Activated CD8-positive, alpha-beta memory T cell treated with anti-CD3 and anti-CD28 coated beads, Interleukin-2, amount 50 U/mL, for 1 hour (primary cell): Measurements from ENCODE around the gene SLC17A8.

Experiments
- DNase-seq: peaks from one replicate; pipeline ENCODE4 v3.0.0-alpha.2; 2020; ENCODE audit errors: extremely low read depth

The SLC17A8 gene

DNA sequence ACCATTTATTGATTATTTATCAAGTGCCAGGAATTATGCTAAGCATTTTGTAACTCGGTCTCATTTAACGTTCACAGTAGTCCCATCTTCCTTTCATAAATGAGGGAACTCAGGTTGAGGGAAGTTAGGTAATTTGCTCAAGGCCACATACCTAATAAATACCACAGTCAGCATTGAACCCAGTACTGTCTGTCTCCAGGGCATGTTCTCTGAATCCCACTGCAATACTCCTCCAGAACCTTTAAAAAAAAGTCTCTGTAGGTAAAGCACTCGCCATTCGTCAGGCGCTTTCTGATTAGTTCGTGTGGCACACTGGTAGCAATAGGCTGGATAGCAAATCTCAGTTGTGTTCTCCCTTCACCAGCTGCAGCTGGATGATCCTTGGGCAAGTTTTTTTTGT, 14.3 kb downstream of the SLC17A8 start:
- DNase-seq = no peak

DNA sequence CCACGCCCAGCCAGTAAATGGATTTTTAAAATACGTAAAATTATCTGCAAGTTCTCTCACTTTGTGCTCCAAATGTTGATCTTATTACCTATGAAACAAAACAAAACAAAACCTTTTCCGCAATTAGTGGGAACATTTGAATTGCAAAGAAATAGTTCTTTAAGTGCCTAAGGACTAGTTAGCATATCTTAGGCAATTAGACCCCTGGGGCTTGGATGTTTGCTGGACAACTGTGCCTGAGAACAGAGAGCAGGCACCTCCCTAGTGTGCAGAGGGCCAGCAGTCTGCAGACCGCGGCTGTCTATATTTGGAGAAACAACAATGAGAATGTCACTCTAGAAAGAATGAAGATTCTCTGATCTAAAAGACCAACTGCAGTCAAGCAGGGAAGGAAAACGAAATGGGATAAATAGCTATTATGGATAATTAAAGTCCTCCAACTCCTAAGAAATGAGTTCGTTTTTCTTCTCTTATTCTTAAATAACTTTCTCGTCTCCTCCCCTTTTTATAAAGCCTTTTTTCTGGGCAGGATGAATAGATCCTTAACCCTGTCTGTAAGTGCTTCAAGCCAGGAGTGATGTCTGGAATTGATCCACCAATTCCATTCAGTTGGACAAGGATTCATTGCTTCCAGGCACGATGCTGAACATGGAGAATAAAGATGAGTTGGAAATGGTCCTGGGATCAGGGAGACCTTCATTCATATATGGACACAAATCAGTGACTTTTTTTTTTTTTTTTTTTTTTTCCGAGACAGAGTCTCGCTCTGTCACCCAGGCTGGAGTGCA, 16.2 kb downstream of the SLC17A8 start:
- DNase-seq = no peak

DNA sequence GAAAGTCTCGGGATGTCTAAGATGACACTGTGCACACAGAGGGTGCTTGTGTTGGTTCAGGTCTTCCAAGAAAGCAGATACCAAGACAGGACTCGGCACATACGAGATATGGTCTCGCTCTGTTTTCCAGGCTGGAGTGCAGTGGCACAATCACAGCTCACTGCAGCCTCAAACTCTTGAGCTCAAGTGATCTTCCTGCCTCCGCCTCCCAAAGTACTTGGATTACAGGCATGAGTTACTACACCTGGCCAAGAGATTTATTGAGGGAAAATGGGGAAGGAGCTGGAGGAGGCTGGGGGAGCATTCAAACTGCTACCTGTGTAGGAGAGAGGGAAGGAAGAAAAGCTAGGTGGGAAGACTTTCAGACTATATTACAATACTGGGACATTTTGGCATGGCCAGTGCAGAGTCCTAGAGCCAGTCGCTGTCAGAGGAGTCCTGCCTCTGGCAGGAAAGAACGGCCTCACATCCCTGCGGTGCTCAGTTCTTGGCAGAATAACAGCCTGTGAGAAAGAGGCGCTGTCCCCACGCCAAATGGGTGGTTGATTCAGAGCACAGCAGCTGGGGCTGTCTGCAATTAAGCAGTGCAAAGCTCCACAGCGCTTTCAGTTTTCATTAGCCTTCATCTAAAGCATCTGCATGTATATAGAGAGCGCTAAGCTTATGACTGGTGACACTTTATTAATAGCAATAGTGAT, 18.3 kb downstream of the SLC17A8 start:
- no peak for DNase-seq

DNA sequence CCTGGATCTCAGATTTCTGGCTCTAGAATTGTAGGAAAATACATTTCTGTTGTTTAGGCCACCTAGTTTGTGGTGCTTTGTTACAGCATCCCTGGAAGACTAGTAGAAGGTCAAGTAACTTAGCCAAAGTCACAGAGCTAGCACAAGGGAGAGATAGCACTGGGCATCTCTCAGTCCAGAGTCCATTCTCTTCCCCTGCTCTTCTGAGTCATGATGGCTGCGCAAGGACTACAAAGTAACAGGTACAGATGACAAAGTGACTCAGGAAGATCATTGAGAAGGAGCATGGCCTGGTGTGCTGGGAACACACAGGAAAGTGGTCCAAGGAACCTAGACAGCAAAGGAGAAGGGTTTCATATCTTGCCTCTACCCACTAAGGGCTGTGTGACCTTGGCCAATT, 19.3 kb downstream of the SLC17A8 start:
- DNase-seq = no peak

DNA sequence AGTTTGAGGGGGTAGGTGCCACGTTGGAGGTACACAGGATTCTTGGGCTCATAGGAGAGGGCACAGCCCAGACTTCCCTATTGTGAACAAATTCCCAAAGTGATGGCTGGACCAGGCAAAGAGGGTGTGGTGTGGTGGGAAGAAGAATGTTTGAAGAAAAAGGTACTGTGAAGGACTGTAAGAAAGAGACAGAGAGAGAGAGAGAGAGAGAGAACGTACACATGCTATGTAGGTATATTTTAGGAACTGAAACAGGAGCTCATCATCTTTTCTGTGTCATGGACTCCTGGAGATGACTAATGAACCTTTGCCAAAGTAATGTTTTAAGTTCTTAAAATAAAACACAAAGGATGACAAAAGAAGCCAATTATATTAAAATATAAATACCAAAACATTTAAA, 24.5 kb downstream of the SLC17A8 start:
- no peak for DNase-seq

DNA sequence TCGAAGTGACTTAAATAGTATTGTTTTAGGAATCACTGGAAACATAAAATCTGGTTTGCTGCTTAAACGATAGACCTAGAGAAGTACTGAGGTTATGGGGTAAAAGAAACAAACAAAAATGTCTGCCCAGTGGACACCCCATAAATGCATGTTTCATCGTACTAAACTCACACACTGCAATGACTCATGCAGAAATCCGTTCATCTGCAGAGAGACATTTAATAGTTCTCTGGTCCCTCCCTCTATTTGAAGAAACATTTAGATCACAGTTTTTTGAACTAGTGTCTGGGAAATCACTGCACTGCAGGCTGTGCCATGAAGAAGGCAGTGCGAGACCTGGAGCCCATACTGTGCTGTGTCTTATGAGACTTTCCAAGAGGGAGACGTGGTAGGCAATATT, 25.5 kb downstream of the SLC17A8 start:
- DNase-seq = no peak

DNA sequence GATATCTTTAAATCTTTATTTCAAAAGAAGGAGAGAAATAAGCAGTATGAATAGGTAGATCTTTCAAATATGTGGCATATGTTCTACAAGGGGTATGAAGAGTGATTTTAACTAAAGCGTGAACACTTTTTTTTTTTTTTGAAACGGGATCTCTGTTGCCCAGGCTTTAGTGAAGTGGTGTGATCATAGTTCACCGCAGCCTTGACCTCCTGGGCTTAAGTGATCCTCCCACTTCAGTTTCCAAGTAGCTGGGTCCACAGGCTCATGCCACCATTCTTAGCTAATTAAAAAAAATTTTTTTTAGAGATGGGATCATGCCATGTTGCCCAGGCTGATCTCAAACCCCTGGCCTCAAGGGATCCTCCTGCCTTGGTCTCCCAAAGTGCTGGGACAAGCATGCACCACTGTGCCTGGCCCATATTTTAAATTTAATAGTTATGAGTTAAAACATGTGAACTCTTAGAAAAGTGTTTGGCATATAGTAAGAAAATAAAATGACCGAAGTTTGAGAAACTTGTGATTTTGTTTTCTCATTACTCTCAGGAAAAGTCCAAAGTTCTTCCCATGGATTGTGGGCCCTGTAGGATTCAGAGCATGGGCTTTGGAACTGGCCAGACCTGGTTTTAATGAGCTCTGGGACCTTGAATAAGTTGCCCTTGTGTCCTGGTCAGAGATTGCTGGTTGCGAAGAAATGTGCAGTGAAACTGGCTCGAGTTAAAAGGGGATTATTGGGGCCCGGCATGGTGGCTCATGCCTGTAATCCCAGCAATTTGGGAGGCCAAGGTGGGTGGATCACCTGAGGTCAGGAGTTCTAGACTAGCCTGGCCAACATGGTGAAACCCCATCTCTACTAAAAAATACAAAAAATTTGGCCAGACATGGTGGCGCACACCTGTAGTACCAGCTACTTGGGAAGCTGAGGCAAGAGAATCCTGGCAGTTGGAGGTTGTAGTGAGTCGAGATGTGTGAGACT, 27.0 kb downstream of the SLC17A8 start:
- DNase-seq = no peak

DNA sequence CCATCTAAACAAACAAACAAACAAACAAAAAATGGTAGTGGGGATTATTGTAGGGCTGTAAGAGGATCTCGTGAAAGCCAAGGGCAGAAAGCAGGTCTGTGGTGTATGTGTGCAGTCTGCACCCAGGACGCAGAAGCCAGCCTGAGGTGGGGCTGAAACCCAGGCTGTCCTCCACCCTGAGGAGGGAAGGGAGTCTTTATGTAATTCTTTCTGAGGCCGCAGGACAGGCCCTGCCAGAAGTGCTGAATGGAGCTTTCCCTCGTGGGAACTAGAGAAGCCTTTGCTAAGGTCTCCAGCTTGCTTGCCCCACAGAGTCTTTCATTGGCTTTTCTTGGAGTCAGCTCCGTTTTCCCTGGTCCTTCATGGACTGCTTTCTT, 27.7 kb downstream of the SLC17A8 start:
- DNase-seq = no peak

DNA sequence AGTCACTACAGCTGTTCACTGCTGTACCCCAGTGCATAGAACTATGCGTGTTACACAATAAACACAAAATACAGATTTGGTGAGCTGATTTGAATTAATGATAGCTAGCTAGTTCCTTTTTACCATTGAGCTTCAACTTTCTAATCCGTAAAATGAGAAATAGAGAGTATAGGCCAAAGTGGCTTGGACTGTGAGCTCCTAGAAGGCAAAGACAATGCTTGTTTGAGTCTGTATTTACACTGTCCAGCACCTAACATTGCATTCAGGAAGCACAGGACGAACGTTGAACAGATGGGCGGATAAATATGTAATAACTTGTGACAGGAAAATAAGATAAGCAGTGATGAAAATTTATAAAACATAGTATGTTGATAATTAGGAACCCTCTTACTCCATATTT, 31.5 kb downstream of the SLC17A8 start:
- no peak for DNase-seq

DNA sequence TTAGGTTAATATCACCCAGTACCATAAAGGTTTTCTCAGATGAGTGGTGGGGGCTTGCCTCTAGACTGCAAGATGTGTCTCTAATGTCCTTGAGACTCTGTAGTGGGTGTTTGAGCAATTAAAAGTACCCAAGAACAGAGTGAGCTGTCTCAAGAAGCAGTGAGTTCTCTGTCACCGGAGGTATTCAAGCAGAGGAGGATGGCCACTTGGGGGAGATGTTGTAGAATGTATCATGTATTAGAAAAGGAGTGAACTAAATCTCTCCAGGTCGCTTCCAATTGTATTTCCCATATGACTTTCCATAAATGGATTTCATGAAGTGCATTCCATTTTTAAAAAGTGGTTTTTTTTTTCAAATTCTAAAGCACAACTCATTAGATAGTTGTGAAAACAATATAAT, 35.0 kb downstream of the SLC17A8 start:
- no peak for DNase-seq

DNA sequence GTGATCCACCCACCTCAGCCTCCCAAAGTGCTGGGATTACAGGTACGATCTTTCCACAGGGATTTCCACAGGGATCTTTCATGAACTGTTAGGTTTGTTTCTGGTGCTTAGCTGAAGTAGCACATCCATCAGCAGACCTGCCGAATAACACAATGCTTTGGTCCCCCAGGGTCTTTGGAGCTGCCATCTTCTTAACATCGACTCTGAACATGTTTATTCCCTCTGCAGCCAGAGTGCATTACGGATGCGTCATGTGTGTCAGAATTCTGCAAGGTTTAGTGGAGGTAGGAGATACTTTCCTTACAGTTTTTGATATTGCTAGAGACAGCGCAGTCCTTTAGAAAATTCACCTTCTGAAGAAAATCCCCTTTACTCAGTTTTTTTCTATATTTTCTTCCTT, 36.3 kb downstream of the SLC17A8 start:
- no peak for DNase-seq

DNA sequence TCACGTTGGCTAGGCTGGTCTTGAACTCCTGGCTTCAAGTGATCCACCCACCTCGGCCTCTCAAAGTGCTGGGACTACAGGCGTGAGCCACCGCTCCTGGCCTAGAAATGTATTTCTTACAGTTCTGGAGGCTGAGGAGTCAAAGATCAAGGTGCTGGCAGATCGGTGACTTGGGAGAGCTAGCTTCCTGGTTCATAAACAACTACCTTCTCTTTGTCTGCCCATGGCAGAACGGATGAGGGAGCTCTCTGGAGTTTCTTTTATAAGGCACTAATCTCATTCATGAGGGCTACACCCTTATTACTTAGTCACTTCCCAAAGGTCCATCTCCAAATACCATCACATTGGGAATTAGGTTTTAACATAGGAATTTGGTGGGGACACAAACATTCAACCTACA, 38.9 kb downstream of the SLC17A8 start:
- DNase-seq = no peak

DNA sequence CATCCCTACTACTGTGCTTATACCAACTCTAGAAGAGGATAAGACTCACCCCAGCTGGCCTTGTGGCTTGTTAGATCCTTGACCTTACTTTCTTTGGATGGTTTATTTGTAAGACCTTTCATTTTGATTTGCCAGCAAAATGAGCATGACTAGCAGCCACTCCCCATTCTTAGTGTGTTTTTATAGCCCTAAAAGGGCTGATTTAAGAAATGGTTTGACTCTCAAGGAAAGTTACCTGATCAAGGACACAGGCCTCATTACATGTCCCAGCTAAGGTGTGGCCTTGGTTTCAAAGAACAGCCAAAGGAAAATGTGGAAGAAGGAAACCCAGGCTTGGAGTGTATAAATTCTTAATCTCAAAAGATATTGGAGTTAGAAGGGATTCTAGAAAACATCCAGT, 41.4 kb downstream of the SLC17A8 start:
- DNase-seq = no peak

DNA sequence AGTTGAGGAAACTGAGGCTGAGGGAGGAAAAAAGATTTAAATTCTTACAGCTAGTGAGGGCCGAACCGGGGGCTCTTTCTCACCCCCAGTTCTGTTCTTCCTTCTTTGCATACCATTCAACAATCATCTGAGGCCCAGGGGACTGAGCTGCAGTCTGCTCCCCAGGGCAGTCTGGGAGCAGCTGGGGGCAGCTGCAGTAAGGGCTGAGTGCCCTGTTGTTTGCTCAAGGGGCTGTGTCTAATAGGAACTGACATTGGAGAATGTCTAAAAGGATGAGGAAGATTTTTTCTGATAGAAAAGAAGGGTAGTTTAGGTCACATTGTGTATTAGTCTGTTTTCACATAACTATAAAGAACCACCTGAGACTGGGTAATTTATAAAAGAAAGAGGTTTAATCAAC, 42.2 kb downstream of the SLC17A8 start:
- DNase-seq = no peak

DNA sequence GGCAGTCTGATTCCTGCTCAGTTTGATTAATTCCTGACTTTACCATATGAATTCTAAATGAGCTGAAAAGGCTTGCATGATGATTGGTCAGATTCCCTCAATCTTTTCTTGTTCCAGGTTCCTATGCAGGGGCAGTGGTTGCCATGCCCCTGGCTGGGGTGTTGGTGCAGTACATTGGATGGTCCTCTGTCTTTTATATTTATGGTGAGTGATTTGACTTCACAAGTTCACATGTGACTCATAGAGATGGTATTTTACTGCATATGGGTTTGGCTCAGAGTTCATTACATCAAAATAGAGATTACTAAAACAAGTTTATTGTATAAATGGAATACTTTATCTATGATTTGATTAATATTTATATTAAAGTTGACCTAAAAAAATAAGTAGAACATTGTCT, 44.8 kb downstream of the SLC17A8 start:
- no peak for DNase-seq

DNA sequence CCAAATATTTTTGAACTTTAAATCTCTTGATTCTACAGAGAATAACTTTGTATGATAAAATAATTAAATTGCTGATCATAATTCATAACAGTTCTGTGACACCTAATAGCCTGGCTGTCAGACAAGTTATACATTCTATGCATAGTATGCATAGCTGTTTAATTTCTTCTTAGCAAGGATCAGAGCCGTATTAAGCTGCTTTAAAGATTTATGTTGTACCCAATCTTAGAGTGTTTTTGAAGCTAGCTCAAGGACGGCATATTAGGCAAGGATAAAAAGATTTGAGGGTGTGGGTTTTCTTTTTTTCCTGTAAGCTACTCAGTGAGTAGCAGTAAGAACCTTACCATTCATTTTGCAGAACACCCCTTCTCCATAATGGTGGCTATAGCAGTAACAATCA, 45.9 kb downstream of the SLC17A8 start:
- no peak for DNase-seq

DNA sequence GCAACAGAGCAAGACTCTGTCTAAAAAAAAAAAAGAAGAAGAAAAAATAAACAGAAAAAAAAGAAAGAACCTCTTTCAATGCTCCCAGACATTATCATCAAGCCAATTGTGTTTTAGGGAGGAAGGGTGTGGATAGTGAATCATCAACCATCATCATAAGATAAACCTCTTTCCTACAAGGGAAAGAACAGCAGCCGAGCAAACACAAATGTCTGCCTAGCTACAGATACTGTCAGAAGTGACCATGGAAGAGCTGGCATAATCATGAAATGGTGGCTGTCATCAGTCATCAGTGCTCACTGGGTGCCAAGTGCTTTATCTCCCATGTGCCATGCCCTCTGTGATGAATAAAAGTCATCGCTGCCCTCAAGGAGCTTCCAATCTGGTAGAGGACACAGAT, 46.6 kb downstream of the SLC17A8 start:
- no peak for DNase-seq

DNA sequence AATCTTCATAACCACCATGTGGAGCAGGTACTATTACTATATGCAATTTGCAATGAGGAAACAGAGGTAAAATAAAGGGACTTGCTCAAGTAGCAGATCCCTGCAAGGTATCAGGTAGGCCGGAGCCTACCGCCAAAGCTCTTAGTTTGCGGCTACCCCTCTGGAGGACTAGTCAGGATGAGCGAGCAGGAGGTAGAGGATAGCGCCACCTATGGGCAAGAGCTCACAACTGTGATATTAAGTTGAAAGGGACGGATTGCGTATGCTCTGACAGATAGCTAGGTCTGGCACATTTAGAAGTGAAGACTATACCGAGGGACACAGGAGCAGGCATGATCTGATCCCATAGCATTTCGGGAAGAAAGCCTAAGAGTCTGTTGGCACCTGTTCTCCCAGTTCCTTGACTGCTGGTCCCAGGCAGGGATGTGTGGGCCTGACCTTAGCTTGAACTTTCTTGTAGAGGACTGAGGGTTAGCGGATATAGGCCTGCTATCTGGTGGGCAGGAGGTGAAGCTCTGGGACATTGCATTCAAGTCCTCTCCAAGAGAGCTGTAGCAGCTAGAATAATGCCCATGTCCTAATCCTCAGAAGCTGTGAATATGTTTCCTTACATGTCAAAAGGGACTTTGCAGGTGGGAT, 48.0 kb downstream of the SLC17A8 start:
- DNase-seq = no peak

DNA sequence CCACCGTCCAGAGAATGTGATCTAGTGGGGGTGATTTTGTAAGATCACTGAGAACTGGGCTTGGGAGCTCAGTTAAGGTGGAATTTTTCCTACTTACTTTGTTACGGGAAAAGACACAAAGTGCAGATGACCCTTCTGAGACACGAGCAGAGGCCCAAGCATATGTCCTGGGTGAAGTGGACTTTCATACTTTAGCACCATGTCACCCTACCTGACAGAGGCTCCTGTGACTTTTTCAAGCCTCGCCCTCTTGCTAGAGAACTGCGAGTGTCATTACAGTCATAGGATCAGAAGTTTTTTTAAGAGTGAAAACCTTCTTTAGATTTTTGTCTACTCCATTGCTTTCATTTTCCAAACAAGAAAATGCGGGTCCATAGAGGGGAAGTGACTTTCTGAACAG, 56.1 kb downstream of the SLC17A8 start:
- DNase-seq = no peak

DNA sequence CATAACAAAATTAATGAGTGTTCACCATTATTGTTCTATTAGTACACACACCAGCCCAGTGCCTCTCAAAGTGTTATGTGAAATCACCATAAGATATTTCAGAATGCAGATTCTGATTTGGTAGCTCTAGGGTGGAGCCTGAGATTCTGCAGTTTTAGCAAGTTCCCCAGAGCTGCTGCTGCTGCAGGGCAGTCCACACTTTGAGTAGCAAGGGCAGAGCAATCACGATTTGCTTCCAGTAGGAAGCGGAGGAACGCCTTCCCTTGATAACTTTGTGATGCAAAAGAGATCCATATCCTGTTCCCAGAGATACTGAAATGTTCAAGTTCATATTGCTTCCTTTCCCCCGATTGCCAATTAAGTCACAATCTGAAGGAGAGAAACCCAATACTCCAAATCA, 57.9 kb downstream of the SLC17A8 start:
- DNase-seq = no peak

DNA sequence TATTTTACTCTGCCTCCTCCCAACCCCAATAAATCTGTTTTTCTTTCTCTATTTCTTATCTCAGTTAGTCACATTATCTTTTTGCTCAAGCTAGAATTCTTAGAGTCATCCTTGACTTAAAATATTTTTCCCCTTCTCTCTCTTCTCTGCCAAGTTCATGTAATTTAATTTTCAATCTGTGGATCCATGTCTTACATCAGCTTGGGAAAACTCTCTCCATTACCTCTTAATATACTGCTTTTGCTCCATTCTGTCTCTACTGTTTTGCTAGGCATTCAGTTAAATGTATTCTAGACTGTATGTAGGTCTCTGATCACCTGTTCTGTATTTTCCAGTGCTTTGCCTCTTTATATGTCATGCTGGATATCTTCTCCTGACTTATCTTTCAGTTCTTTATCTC, 65.8 kb downstream of the SLC17A8 start:
- DNase-seq = no peak

DNA sequence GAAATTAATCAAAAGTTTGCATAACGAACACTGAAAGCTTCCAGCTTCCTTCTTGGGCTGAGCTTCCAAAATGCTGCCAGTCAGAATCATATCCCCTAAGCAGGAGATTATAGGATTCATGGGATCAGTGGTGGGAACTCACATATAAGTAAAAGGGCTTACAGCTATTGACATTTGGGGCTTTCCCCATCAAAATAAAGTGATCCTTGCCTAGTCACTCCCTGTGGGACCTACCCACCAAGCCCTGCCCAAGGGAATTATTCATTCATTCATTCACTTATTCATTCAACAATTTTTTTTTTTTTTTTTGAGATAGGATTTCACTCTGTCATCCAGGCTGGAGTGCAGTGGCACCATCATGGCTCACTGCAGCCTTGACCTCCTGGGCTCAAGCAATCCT, 69.3 kb downstream of the SLC17A8 start:
- DNase-seq = no peak
